DLD1 (cell line): ENCODE data around the gene ITPKC.
"Not testable (repeated sequence)": the region's sequence is repeated elsewhere in the genome, so short reads cannot be mapped to it uniquely, and the experiment has no call there.

Experiments used
- in situ Hi-C: cut with HindIII; loops from 2 replicates; pipeline ENCODE4 v1.10.0; 2017; ENCODE audit warnings: low sequenced_read_pairs

ITPKC gene

DNA sequence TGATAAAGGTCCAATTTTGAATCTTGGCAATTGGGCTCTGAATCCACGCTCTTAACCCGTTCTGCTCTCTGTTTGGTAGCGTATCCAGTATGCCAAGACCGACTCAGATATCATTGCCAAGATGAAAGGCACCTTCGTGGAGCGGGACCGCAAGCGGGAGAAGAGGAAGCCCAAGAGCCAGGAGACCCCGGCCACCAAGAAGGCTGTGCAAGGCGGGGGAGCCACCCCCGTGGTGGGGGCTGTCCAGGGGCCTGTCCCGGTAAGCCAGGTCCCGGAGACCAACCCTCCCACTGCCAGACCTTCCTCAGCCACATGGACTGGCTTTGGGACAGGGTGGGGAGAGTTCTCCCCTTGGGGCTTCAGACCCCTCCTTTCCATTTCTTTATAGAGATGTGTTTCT, 42.4 kb downstream of the ITPKC start:
- in situ Hi-C loops, result no loop called here

DNA sequence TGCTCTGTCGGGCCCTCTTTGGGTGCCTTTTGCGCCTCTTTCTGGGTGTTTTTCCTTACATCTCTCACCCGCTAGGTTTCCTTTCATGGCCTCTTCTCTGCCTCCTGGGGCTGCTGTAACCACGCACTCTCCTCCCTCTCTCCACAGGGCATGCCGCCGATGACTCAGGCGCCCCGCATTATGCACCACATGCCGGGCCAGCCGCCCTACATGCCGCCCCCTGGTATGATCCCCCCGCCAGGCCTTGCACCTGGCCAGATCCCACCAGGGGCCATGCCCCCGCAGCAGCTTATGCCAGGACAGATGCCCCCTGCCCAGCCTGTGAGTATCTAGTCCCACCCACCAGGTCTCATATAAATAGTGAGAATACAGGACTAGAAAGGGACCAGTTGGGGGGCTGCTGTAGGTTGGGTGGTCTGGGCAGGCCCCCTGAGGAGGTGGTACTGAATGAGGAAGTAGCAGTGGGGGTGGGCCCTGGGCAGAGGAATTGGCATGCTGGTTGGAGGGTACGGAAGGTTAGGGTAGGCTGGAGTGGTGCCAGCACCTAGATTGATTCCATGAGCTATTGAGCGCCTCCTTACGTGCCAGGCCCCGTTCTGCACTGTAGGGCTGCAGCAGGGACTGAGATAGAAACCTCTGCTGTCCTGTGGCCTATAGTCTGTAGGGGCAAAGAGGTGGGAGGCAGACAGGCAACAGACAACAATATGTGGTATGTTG, 46.0 kb downstream of the ITPKC start:
- in situ Hi-C loops, result no loop called here

- in situ Hi-C loops, result no loop called here
Measured at GRCh38 chr19:40763526-40763925, 46.6 kb downstream of the ITPKC start.

- in situ Hi-C loops, result no loop called here
Measured at GRCh38 chr19:40763963-40764362, 47.1 kb downstream of the ITPKC start.

- in situ Hi-C loops, result not testable (repeated sequence)
Measured at GRCh38 chr19:40766385-40766784, 49.5 kb downstream of the ITPKC start.

DNA sequence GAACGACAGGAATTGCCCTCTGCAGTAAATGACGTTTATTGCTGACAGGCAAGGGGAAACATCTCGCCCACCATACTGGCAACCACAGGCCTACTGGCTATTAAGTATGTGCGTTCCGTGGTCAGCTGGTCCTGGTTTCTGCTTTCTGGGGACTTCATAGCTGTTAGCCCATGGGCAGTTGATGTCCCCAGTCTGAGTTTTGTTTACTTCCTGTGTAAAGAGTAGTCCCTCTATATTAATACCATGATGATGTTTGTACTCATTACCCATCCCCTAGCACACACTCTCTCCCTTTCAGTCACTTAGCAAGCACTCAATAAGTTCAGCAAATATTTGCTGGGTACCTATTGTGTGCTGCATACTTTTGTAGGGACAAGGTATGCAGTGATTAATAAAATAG, 52.0 kb downstream of the ITPKC start:
- in situ Hi-C loops, result no loop called here

DNA sequence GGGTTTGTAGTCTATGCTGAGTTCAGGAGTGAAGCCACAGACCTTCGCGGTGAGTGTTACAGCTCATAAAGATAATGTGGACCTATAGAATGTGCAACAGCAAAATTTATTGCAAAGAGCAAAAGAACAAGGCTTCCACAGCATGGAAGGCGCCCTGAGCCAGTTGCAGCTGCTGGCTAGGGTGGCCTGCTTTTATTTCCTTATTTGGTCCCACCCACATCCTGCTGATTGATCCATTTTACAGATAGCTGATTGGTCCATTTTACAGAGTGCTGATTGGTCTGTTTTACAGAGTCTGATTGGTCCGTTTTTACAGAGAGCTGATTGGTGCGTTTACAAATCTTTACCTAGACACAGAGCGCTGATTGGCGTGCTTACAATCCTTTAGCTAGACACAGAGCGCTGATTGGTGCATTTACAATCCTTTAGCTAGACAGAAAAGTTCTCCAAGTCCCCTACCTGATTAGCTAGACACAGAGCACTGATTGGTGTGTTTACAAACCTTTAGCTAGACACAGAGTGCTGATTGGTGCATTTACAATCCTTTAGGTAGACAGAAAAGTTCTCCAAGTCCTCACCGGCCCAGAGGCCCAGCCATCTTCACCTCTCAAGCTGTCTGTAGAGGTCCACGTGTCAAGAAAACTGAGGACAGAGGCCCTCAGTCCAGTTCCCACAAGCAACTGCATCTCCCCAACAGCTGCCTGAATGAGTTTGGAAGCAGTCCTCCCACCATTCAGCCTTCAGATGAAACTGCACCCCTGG, 54.4 kb downstream of the ITPKC start:
- in situ Hi-C loops, result not testable (repeated sequence)

DNA sequence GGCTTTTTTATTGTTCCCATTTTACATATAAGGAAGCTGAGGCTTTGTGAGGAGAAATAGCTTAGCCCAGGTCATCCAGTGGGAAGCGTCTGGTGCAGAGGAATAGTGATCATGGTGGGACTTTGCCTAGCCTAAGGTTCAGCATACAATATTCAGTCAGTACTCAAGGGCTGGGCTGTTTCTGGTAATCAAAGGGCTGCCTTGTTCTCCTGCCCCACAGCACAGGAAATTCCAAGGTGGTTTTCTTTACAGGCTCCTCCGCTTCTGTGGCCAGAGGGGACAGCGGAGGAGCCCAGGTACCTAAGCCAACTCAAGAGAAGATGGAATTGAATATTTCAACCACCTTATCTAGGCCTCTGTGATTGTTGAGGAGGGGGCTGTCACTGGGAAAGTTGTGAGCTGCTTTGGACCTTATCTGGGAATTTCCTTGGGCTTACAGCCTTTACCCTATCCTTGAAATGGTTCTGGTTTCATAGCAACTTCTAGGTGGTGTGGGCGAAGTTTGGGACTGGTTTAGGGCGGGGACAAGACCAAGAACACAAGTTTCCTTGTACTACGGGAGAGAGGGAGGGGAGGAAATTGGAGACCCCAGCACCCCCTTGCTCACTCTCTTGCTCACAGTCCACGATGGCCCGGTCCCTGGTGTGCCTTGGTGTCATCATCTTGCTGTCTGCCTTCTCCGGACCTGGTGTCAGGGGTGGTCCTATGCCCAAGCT, 58.2 kb downstream of the ITPKC start, which contains the start of gene MIA:
Gene MIA, plus strand, starts transcription at position 606 of the 716 bp plus-strand sequence. Its CDS starts 22 bp downstream, at position 628.
- in situ Hi-C loops, result no loop called here

GRCh38 chr19:40775632-40776022, 58.7 kb downstream of the ITPKC start:
- in situ Hi-C loops, result no loop called here

DNA sequence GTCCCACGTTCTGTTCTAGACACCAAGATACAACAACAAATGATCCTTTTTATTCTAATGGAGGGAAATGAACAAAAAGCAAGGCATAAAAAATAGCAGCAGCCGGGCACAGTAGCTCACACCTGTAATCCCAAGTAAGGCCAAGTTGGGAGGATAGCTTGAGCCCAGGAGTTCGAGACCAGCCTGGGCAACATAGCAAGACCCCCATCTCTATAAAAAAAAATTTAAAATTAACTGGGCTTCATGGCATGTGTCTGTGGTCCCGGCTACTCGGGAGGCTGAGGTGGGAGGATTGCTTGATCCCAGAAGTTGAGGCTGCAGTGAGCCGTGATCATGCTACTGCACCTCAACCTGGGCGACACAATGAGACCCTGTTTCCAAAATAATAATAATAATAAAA, 59.5 kb downstream of the ITPKC start:
- in situ Hi-C loops, result no loop called here

DNA sequence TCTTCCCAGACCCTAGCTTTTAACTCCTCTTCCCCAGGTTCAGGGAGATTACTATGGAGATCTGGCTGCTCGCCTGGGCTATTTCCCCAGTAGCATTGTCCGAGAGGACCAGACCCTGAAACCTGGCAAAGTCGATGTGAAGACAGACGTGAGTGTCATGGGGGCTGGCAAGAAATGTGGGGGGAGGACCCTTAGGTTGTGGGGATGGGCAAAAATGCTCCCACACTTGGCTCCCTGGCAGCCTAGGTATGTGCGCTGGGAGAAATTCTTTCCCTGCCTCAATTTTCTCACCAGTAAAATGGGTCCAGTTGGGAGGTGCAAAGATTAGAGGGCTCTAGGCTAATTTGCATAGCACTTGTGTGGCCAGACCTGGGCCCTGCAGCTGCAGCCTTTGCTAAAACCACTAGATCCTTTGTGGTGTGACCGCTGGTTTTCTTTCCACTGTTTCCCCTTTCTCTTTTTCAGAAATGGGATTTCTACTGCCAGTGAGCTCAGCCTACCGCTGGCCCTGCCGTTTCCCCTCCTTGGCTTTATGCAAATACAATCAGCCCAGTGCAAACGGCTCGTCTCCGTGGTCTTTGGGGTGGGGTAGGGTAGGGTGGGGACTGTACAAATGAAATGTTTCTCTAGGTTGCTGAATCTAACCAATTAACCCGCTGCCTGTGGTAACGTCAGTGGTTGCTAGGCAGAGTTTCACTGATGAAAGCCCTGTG, 60.2 kb downstream of the ITPKC start:
- in situ Hi-C loops, result no loop called here

GRCh38 chr19:40777645-40777936, 60.7 kb downstream of the ITPKC start:
- in situ Hi-C loops, result no loop called here

- in situ Hi-C loops, result no loop called here
Measured at GRCh38 chr19:40777937-40778705, 61.2 kb downstream of the ITPKC start, which contains the start of gene RAB4B. RAB4B (plus strand) TSS chr19:40778247; CDS start chr19:40778376, 129 bp downstream.

- in situ Hi-C loops, result no loop called here
Measured at GRCh38 chr19:40778706-40779284, 61.9 kb downstream of the ITPKC start.

- in situ Hi-C loops, result no loop called here
Measured at GRCh38 chr19:40780582-40780981, 63.7 kb downstream of the ITPKC start.

DNA sequence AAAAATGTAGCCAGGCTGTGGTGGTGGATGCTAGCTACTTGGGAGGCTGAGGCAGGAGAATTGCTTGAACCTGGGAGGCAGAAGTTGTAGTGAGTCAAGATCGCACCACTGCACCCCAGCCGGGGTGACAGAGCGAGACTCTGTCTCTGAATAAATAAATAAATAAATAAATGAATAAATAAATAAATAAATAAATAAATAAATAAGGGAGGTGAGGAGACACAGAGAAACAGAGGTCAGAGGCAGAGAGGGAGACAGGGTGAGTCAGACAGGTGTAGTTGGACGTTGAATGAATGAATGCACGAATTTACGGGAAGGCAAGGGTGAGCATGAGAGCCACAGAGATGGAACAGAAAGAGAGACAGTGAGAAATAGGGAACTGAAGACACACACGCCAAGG, 64.2 kb downstream of the ITPKC start:
- in situ Hi-C loops, result no loop called here

GRCh38 chr19:40783711-40784110, 66.8 kb downstream of the ITPKC start:
- in situ Hi-C loops, result no loop called here

DNA sequence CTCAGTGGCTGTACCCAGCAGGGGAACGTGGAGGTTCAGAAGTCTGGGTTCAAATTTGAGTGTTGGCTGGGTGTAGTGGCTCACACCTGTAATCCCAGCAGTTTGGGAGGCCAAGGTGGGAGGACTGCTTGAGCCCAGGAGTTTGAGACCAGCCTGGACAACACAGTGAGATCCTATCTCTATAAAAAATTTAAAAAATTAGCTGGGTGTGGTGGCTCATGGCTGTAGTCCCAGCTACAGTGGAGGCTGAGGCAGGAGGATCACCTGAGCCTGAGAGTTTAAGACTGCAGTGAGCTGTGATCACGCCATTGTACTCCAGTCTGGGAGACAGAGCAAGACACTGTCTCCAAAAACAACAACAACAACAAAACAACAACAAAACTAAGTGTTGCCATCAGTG, 67.2 kb downstream of the ITPKC start:
- in situ Hi-C loops, result not testable (repeated sequence)

- in situ Hi-C loops, result no loop called here
Measured at GRCh38 chr19:40785526-40785925, 68.6 kb downstream of the ITPKC start.
